ENCODE measurements around the gene TWIST2.

TWIST2 gene

GRCh38 chr2:238902285-238902684, 54.4 kb downstream of the TWIST2 start:
- no peak overlapping the region for H3K4me3 ChIP-seq (ENCODE audit: low read length, poor library complexity, severe bottlenecking)
- no peak overlapping the region for H3K9ac ChIP-seq (ENCODE audit: low read depth, low read length, poor library complexity, severe bottlenecking)
- no peaks in the 10 kb centered on the region for H3K27me3 ChIP-seq (ENCODE audit: insufficient read depth, low read length, poor library complexity, severe bottlenecking)
- TF ChIP-seq CTCF (conservative IDR thresholded peaks at IDR 0.05; ENCODE audit: low read length) (no peak), EZH2phosphoT487 (IDR thresholded peaks at IDR 0.05; ENCODE audit: borderline replicate concordance) (no peak)
- H4K20me1 ChIP-seq (ENCODE audit: insufficient read depth, low read length, poor library complexity, severe bottlenecking) = no peaks in the 10 kb centered on the region
- H3F3A ChIP-seq (ENCODE audit: low read depth) = no peaks in the 10 kb centered on the region
- H2AFZ ChIP-seq (ENCODE audit: low read length) = no peak overlapping the region
- no peaks in the 10 kb centered on the region for H3K9me3 ChIP-seq (ENCODE audit: insufficient read depth, low read depth, low read length)
- H3K9me2 ChIP-seq (replicated peaks; ENCODE audit: low read depth, low read length) = no peaks in the 10 kb centered on the region
- H3K4me2 ChIP-seq (ENCODE audit: low read depth, low read length, poor library complexity, severe bottlenecking) = no peak overlapping the region
- H3K4me1 ChIP-seq (ENCODE audit: insufficient read depth, low read length, poor library complexity, severe bottlenecking) = no peaks in the 10 kb centered on the region
- no peaks in the 10 kb centered on the region for H3K36me3 ChIP-seq (ENCODE audit: insufficient read depth, low read length)
- H3K79me2 ChIP-seq (ENCODE audit: insufficient read depth, low read length) = no peaks in the 10 kb centered on the region

GRCh38 chr2:238903141-238903540, 55.3 kb downstream of the TWIST2 start:
- Histone ChIP-seq H3K9me3 (ENCODE audit: insufficient read depth, low read depth, low read length) (no peaks in the 10 kb centered on the region), H3K4me1 (ENCODE audit: insufficient read depth, low read length, poor library complexity, severe bottlenecking) (no peaks in the 10 kb centered on the region), H4K20me1 (ENCODE audit: insufficient read depth, low read length, poor library complexity, severe bottlenecking) (no peaks in the 10 kb centered on the region), H3K9me2 (replicated peaks; ENCODE audit: low read depth, low read length) (no peaks in the 10 kb centered on the region), H3F3A (ENCODE audit: low read depth) (no peaks in the 10 kb centered on the region), H3K36me3 (ENCODE audit: insufficient read depth, low read length) (no peaks in the 10 kb centered on the region), H3K27me3 (ENCODE audit: insufficient read depth, low read length, poor library complexity, severe bottlenecking) (no peaks in the 10 kb centered on the region), H3K4me3 (ENCODE audit: low read length, poor library complexity, severe bottlenecking) (no peak overlapping the region), H3K9ac (ENCODE audit: low read depth, low read length, poor library complexity, severe bottlenecking) (no peak overlapping the region), H2AFZ (ENCODE audit: low read length) (no peak overlapping the region), H3K79me2 (ENCODE audit: insufficient read depth, low read length) (no peaks in the 10 kb centered on the region), H3K4me2 (ENCODE audit: low read depth, low read length, poor library complexity, severe bottlenecking) (no peak overlapping the region)
- TF ChIP-seq EZH2phosphoT487 (IDR thresholded peaks at IDR 0.05; ENCODE audit: borderline replicate concordance) (no peak), CTCF (conservative IDR thresholded peaks at IDR 0.05; ENCODE audit: low read length) (no peak)

- Histone ChIP-seq H3K4me3 (ENCODE audit: low read length, poor library complexity, severe bottlenecking) (no peak overlapping the region), H4K20me1 (ENCODE audit: insufficient read depth, low read length, poor library complexity, severe bottlenecking) (no peaks in the 10 kb centered on the region), H3K36me3 (ENCODE audit: insufficient read depth, low read length) (no peaks in the 10 kb centered on the region), H3F3A (ENCODE audit: low read depth) (no peaks in the 10 kb centered on the region), H2AFZ (ENCODE audit: low read length) (no peak overlapping the region), H3K4me1 (ENCODE audit: insufficient read depth, low read length, poor library complexity, severe bottlenecking) (no peaks in the 10 kb centered on the region), H3K9me3 (ENCODE audit: insufficient read depth, low read depth, low read length) (no peaks in the 10 kb centered on the region; the same call in 1 of the 2 replicates), H3K9me2 (replicated peaks; ENCODE audit: low read depth, low read length) (no peaks in the 10 kb centered on the region), H3K4me2 (ENCODE audit: low read depth, low read length, poor library complexity, severe bottlenecking) (no peak overlapping the region), H3K9ac (ENCODE audit: low read depth, low read length, poor library complexity, severe bottlenecking) (no peak overlapping the region), H3K27me3 (ENCODE audit: insufficient read depth, low read length, poor library complexity, severe bottlenecking) (no peaks in the 10 kb centered on the region), H3K79me2 (ENCODE audit: insufficient read depth, low read length) (no peaks in the 10 kb centered on the region)
- TF ChIP-seq EZH2phosphoT487 (IDR thresholded peaks at IDR 0.05; ENCODE audit: borderline replicate concordance) (no peak), CTCF (conservative IDR thresholded peaks at IDR 0.05; ENCODE audit: low read length) (no peak)
These were observed 56.3 kb downstream of the TWIST2 start for GRCh38 chr2:238904177-238904576.

Data from Loucy (cell line).